Measurements from ENCODE around the gene CD27.
"Not testable (repeated sequence)": the region's sequence is repeated elsewhere in the genome, so short reads cannot be mapped to it uniquely, and the experiment has no call there.

CD27 gene

GRCh38 chr12:6444704-6445688, at the start of gene CD27:
Gene CD27, plus strand, starts transcription at chr12:6444955. Its CDS starts 141 bp downstream, at chr12:6445096.
- no peak for DNase-seq

GRCh38 chr12:6396031-6396430, 48.7 kb upstream of the CD27 start:
- no peak for DNase-seq

DNA sequence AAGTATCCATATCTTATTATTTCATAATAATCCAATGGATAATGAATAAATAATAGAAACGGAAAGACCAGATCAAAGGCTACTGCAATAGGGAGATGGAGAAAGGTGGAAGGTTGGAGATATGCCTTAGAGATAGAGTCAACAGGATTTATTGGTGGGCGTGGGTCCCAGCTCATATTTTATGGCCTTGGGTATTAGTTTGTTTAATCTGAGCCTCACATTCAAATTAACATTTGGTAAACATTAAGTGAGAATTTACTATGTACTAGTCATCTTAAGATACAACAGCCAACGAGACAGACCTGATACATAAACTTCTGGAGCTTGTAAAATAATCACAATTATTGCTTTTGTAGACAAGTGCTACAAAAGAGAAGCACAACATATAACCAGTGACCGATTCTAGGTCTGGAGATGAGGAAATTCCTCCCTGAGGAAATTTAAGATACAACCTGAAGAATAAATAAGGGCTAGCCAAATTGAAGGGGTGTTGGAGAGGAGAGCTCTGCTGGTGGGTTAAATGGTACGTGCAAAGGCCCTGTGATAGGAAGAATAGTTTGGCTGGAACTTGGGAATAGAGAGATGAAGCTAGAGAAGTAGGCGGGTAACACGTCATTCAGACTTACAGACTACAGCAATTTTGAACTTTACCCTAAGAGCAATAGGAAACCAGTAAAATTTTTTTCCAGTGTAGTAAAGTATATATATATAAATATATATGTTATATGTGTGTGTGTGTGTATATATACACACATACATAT, 44.7 kb upstream of the CD27 start:
- DNase-seq, result no peak

DNA sequence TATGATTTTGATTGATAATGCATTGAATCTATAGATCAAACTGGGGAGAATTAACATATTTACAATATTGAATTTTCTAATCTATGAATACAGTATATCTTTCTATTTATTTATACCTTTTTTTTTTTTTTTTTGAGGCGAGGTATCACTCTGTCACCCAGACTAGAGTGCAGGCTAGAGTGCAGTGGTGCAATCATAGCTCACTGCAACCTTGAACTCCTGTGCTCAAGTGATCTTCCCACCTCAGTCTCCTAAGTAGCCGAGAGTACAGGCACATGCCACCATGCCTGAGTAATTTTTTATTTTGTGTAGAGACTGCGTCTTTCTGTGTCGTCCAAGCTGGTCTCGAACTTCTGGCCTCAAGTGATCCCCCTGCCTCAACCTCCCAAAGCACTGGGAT, 40.4 kb upstream of the CD27 start:
- no peak for DNase-seq

DNA sequence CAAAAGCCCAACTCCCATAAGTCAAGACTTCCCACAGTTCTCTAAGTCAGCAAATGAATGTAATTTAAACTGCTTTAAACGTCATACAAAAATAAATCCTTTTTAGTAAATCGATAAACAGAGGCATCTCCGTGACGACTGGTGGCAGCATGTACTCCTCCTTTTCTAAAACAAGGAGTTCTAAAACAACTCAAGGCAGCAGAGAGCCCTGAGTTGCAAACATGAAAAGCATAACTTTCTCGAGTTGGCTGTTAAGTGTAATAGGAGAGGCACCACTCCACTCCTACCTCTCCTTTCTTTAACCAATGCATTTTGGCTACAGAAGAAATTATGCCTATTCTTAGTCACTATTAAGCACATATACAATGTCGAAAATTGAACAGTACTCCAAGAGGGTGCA, 38.8 kb upstream of the CD27 start:
- DNase-seq, result no peak

DNA sequence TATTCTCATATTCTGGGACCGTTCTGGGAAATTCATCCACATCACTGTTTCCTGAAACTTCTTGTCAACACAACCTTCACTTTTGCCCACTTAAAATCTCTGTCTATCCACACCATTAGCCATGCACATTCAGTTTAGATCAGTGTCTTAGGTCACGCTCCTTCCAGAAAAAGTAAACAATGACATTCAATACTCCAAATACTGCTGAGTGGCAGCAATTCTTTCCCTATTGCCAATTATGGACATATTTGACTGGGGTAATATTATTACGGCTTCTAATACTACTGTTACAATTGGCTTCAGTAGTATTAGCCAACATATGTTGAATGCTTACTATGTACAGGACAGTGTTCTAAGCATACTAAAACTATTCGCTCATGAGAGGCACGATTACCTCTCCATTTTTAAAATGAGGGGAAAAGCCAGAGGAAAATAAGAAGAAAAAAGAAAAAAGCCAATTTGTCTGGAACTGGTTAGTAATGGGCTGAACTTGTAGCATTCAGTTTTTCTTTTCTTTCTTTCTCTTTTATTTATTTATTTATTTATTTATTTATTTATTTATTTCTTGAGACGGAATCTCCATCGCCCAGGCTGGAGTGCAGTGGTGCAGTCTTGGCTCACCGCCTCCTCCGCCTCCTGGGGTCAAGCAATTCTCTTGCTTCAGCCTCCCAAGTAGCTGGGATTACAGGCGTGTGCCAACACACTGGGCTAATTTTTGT, 37.4 kb upstream of the CD27 start:
- no peak for DNase-seq

DNA sequence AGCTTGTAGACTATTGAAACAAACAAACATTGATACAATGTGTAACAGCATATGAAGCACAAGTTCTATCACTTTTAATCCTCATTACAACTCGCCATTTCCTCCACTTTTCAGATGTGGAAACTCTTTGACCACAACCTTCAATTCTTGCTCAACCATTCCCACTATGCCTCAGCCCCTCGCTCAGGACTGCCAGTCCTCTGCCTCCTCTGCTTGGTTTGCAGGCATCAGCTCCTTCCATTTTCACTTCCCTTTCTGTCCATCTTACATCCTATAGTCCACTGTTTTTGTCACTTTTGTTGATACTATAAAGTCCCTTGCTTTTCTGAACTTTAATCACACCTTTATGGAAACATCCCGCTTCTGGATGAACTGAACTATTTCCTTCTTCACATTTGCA, 28.2 kb upstream of the CD27 start:
- no peak for DNase-seq

DNA sequence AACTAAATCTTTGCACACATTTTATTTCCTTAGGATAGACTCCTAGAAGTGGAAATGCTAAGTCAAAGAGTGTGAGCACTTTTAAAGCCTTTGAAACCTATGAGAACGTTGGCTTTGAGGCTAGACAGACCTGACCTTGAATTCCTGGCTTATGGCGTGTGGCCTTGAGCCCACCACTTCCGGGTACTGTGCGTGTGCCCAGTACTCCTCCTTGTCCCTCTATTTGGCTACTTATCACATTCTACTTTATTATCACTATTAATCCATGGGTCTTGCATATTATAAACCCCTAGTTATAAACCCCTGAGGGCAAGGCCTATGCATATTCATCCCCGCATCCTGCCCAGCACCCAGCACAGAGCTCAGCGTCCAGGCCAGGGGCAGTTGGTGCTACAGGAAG, 26.0 kb upstream of the CD27 start:
- no peak for DNase-seq

GRCh38 chr12:6420364-6420763, 24.4 kb upstream of the CD27 start:
- no peak for DNase-seq

GRCh38 chr12:6423267-6424007, 21.3 kb upstream of the CD27 start:
- DNase-seq, result peak; percentile 96

GRCh38 chr12:6424008-6424347, 20.8 kb upstream of the CD27 start:
- no peak for DNase-seq

DNA sequence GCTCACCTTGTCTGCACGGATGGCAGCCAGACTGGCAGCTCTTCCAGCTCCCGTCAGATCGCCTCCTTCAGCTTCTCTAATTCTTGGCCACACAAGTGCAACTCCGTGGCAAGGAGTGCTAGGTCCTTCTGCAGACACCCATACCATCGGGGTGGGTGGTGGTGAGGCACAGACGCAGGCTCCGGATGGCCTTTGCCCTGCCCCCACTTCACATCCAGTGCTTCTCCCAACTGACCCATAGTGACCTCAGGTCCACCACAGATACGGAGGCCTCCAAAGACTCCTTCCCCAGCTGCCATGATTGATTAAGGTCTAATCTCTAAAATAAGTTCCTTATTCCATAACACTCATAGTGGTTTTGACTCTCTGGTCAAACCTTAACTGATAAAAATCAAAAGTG, 19.9 kb upstream of the CD27 start:
- no peak for DNase-seq

GRCh38 chr12:6425590-6426531, 18.9 kb upstream of the CD27 start:
- DNase-seq, result no peak

DNA sequence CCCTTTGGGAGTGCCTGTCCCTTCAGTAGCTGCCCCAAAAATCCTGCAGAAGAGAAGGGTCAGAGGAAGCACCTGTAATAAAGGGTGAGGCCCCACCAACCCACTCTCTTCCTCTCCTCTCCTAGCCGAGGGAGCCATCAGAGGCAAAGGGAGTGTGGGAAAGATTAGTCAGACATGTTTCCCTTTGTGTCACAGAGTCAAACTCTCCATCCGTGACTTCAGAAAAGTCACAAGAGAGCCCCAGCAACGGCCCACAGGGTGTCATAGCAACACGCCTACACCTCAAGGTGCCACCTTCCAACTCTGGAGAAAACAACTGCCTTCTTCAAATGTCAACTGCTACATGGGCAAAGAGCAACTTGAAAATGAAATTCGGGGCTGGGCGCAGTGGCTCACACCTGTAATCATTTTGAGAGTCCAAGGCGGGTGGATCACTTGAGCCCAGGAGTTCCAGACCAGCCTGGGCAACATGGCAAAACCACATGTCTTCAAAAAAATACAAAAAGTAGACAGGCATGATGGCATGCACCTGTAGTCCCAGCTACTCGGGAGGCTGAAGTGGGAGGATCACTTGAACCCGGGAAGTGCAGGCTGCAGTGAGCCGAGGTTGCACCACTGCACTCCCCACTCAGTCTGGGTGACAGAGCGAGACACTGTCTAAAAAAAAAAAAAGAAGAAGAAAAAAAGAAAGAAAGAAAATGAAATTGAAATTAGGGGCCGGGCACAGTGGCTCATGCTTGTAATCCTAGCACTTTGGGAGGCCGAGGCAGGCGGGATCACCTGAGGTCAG, 17.7 kb upstream of the CD27 start:
- no peak for DNase-seq

GRCh38 chr12:6427796-6428195, 17.0 kb upstream of the CD27 start:
- DNase-seq, result not testable (repeated sequence)

- no peak for DNase-seq
These were observed 16.4 kb upstream of the CD27 start for GRCh38 chr12:6428326-6428725.

DNA sequence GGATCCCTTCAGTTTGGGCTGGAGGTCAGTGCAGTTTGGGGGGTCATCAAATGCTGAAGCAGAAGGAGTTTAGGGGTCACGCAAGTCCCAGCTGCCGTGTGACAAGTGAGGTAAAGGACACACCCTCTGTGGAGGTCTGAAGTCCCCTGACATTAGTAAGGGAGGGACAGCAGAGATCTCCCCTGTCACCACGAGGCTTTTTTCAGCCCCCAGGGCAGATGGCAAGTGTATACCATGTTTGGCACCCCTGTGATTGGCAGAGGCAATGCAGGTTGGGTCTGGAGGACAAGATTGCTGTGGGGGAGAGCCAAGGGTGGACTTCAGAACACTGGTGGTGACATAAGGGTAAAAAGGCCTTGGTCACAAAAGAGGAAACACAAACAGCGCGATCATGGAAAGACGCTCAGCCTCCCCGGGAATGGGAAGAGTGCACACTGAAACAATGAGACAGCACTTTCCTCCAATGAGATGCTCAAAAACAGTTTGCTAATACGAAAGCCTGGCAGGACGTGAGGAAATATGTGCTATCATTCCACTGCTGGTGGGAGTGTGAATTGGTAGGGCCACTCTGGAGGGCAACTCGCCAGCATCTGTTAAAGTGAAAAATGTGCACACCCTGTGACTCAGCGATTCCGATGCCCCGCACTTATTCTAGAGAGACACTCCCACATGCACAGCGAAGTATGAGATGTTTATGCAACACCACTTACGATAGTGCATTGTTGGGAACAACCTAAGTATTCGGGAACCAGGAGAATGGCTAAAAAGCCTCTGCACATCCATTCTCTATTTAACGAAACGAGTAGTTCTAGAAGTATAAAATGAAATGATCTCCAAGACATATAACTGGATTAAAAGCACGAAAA, 14.4 kb upstream of the CD27 start:
- DNase-seq, result no peak

DNA sequence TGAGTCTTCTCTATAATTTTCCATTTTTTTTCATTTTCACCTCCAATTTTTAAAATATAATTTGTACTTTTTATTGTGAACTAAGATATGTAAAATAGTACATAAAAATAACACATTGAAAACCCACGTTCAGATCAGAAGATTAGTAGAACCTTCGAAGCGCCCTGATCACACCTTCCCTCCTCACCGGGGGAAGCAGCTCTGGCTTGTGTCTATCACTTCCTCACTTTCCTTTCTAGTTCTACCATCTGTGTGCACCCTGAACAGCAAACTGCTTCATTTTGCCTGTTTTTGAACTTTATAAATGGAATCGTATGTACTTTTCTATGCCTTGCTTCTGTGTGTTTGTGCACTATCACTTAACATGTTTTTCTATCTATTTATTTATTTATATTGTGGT, 11.8 kb upstream of the CD27 start:
- DNase-seq, result no peak

Data from NCI-H1694 (cell line).